Stimulated activated CD8-positive, alpha-beta memory T cell treated with anti-CD3 and anti-CD28 coated beads, Interleukin-12 subunit alpha, Interleukin-12 subunit beta, amount 100 ng/mL, for 4 hours (primary cell): ENCODE results near the gene SLC26A8.
"Not testable (repeated sequence)": the region's sequence is repeated elsewhere in the genome, so short reads cannot be mapped to it uniquely, and the experiment has no call there.

Source experiments
- DNase-seq: peaks from one replicate; pipeline ENCODE4 v3.0.0-alpha.2; 2020; ENCODE audit warnings: low read depth

Gene SLC26A8

DNA sequence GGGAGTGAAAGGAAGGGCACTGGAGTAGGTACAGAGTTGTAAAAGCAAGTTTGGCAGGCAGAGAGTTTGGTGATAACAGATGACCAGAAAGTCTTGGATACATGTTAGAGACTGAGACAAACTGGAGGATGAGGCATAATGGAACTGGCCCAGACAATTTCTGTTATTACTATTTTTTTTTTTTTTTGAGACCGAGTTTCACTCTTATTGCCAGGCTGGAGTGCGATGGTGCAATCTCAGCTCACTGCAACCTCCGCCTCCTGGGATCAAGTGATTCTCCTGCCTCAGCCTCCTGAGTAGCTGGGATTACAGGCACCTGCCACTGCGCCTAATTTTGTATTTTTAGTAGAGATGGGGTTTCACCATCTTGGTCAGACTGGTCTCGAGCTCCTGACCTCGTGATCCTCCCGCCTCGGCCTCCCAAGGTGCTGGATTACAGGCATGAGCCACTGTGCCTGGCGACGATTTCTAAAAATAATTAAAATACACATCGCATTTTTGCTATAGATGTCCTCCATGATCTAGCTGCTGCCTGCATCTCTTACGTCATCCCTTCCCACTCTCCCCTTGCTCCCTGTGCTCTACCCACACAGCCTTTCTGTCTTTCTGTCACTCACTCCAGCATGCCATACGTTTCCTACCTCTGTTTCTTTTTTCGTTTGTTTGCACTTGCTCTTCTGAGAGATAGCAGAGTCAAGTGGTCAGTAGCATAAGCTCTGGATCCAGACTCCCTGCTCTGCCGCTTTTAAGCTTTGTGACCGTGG lies 26.7 kb upstream of the SLC26A8 start:
- DNase-seq: no peak

DNA sequence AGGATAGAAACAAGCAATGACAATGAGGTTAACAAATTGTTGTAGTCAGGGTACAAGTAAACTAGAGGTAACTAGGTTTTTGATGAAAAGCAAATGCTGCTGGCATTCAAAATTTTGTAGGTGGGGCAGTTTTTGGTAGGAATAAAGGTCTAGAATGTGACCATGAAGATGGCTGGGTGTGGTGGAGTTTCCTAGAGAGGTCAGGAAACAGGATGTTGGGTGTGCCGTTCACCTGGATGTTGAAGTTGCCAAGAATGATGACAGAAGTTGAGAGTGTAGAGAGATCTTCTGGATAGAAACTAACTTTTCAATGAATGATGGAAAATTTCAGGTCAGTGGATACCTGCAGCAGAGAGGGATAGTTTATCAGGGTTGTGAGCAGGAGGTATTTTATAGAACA lies 25.9 kb upstream of the SLC26A8 start:
- DNase-seq: no peak

DNA sequence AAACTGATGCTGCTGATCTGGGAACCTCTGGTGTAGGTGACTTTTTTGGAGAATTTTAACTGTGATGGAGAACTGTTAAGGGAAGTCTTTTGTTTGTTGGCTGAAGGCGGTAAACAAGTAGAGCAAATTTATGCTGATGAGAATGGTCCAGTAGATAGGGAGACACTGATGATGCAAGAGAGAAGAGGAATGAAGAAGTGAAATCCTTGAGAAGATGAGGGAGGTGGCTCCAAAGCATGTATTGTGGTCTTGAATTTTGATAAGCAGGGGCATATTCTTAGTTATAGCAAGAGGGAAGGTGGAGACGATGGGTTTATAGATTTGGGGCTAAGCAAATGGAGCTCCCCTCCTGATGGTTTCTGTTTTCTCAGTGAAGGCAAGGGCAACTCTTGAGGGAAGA lies 25.1 kb upstream of the SLC26A8 start:
- DNase-seq: no peak

DNA sequence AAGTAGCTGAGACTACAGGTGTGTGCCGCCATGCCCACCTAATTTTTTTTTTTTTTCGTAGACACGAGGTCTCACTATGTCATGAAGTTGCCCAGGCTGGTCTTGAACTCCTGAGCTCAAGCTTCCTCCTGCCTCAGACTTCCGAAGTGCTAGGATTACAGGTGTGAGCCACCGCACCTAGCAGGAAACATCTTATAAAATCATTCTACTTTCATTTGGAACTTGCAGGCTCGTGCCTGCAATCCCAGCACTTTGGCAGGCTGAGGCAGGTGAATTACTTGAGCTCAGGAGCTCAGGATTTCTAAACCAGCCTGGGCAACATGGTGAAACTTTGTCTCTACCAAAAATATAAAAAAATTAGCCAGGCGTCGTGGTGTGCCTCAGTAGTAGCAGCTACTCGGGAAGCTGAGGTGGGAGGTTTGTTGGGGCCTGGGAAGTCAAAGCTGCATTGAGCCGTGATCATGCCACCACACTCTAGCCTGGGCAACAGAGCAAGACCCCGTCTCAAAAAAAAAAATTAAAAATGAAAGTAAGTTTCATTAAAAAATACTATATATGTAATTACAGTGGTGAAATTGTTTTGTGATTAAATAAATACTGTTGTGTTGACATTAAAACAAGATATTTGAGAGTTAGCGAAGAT lies 18.3 kb upstream of the SLC26A8 start:
- no peak for DNase-seq

DNA sequence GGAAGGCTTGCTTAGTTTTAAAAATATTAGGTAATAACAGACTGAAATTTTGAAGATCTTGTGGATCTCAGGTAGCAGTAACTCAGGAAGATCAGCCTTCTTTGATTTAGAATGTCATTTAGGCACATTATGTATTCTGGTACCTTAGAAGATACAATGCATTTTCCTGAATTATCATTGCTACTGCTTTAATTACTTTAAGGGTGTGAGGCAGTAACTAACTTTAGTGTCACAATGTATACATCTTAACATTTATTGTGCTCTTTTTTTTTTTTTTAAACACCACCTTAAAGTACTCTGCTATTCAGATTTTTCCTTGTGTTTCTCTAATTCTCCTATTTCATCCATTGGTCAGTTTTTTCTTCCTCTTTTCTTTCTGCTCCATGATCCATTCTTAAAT lies 16.5 kb upstream of the SLC26A8 start:
- DNase-seq: no peak

DNA sequence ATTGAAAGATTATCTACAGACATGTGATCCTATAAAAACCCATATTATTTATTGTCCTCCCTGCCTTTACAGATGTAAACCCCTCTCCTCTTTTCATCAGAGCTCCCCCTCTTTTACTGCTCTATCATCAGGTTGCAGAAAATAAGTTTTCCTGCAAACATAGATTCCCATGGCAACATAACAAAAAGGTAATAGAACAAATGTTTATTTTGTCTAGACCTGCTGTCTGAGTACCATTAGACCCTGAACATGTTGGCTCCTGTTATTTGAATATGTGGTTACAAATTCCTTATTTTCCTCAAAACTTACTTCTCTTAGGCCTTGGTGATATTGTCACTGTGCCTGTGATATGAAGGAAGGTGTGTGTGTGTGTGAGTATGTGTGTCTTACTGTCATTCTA lies 14.7 kb upstream of the SLC26A8 start:
- DNase-seq: no peak

DNA sequence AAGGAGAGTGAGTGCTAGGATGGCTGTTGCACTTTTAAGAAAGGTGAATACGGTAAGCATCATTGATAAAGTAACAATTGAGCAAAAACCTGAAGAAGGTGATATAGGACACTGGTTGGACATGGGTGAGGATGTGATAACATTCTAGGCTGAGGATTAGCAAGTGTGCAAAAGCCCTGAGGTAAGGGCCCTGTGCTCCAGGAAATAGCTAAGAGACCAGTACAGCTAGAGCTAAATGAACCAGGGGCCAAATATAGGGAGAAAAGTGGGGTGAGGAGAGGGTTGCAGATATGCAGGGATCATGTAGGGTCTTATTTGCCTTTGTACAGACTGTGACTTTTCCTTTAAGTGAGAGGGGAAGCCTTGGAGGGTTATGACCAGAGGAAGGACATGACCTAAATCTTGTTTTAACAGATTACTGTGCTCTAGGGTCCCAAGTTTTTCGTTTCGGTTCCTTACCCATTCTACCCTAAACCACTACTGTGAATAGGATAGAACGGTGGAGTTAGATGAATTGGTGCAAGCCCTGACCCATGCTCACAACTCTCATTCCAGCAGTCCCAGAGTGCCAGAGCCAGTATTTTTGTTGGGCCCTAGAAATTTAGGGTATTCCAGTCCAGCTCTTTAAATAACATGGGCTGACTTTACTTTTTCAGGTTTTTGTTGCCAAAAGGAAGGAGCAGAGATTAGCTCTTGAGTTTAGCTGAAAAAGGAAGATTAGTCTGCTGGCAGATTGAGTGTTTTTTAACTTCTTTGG lies 13.9 kb upstream of the SLC26A8 start:
- no peak for DNase-seq

DNA sequence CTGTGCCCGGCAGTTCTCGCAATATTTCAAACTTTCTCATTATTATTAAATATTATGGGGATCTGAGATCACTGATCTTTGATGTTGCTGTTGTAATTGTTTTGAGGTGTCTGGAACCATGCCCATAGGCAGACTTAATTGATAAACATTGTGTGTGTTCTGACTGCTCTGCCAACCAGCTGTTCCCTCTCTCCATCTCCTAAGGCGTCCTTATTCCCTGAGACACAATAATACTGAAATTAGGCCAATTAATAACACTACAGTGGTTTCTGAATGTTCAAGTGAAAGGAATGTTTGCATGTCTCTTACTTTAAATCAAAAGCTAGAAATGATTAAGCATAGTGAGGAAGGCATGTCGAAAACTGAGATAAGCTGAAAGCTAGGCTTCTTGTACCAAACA lies 10.8 kb upstream of the SLC26A8 start:
- DNase-seq: no peak

DNA sequence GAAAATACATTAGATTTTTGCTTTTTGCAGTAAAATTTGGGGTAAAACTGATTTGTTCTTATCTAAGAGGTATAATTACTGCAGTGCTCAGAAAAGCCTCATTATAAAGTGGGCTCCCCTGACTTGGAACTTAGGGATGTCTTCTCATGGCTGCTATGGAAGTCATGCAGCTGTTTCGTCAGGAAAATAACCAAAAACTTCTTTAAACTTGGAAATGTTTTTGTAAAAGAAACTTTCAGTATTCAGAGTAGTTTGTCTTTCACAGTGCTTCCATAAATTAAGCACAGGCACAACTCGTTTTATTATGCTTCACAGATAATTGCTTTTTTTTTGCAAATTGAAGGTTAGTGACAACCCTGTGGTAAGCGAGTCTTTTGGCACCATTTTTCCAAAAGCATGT lies 10.0 kb upstream of the SLC26A8 start:
- DNase-seq: no peak

DNA sequence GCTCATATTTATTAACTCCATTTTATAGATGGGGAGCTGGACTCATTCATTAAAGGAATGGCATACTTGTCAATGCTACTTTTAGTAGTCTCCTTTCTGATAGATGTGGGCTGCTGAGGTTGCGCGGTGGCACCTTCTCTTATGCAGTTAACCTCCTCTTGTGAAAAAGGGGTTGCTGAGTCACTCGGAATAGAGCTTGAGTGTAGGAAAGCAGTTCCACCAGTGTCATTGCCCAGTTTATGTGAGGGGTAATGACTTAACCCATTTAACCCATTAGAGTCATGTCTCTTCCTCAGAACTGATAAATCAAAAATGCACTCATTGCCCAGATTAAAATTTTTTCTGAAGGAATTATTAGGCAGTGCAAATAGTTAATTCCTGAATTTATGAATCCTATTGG lies 9.5 kb upstream of the SLC26A8 start:
- DNase-seq: peak; percentile 10

DNA sequence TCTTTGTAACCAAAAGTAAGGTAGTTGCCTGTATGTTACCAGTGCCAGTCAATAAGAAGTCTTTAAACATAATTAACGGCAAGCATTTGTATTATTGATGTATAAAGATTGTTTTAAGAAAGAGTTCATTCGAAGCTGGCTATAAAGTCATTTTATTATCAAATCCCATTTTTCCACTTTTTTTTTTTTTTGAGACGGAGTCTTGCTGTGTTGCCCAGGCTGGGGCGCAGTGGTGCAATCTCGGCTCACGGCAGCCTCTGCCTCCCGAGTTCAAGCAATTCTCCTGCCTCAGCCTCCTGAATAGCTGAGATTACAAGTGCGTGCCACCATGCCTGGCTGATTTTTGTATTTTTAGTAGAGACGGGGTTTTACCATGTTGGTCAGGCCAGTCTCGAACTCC lies 8.7 kb upstream of the SLC26A8 start:
- not testable (repeated sequence) for DNase-seq

DNA sequence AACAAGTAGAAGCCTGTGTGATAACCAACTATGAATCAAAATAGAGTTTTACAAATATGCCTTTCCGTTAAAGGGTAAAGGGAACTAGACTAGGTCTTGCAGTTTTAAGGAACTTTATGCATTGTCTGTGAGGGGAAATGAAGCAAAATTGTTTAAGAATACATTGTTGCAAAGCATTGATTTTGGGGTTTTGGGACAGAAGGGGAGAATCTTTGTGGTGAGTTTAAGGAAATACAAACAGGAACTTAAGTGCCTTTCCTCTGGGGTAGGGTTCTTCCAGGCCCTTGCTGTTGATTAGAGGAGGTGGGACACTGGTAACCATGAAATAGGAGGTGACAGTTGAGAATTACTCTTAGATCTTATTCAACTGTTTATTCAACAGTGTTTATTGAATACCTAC lies 7.8 kb upstream of the SLC26A8 start:
- DNase-seq: no peak

DNA sequence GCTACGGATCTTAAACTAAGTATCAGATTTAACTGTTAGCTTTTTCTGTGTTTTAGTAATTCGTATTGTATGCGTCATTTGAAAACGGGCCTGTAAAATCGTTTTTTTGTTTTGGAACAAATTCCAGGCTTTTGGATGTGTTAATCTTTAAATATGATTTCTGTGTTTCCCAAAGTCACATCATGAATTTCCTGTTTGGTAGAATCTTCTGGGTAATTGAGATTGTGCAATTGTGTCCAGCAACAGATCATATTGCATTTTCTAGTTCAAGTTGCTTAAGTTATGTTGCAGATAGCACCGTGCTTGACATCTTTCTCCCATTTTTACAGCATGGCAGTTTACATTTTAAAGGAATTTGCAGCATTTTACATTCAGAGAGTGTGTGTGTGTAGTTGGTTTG lies 5.0 kb upstream of the SLC26A8 start:
- DNase-seq: no peak

DNA sequence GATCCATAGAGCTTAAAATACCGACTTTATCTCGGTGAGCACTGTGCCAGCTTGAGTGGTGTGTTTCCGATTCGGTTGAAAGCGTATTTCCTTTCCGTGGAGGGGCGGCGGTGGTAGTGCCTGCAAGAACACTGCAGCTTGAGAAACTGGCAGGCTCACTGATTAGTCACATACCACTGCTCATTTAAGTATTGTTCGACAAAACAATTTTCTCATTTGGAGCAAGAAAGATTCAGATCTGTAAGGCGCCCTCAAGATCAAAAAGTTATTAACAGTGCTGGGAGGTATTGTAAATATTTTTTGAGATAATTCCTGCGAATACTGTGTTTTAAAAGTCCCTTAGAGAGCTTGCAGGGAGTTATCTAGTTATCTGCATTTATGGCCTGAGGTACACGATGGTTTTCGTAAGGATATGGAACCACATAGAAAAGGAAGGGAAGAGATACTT lies 4.5 kb upstream of the SLC26A8 start:
- DNase-seq: peak; percentile 43

DNA sequence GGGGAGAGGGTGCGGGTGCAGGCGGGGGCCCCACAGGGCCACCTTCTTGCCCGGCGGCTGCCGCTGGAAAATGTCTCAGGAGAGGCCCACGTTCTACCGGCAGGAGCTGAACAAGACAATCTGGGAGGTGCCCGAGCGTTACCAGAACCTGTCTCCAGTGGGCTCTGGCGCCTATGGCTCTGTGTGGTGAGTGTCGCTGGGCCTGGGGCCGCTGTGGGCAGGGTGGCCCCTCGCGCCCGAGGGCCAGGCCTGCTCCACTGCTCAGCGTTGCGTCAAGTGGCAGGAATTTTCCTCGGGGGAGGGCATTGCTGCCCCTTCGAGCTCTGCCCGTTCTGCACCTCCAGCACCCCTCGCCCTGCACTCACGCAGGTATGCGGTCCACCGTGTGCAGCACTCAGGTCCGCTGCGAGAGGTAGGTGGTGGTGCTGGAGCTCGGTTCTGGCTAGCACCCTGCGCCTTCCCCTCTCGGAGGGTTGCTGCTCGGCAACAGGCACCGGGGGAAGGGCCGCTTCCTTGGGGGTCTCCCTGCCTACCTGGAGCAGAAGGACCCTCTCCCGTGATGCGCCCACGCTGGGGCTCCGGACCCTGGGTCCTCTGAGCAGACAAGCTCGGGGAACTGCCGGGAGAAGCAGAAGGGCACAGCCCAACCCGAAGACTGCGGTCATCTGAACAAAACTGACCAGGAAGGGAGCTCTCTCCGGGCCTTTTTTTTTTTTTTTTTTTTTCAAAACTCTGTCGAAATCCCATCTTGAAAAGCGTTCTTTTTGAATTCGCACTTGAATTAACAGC lies 3.8 kb upstream of the SLC26A8 start:
- peak; percentile 22 for DNase-seq

DNA sequence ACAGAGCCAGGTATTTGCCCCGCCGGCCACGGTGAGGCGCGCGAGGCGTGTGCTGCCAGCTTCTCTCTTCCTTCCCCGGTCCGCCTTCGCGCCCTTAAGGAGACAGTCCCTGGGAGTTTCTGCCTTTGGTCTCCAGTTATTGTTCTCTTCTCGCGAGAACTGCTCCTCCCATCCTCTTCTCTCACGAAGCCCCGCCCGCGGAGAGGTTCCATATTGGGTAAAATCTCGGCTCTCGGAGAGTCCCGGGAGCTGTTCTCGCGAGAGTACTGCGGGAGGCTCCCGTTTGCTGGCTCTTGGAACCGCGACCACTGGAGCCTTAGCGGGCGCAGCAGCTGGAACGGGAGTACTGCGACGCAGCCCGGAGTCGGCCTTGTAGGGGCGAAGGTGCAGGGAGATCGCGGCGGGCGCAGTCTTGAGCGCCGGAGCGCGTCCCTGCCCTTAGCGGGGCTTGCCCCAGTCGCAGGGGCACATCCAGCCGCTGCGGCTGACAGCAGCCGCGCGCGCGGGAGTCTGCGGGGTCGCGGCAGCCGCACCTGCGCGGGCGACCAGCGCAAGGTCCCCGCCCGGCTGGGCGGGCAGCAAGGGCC lies 3.2 kb upstream of the SLC26A8 start, which contains the start of gene MAPK14:
Gene MAPK14 (plus strand): TSS at position 308 of the 587 bp plus-strand sequence. CDS start 350 bp downstream, outside the sequence.
- peak; percentile 92 for DNase-seq

DNA sequence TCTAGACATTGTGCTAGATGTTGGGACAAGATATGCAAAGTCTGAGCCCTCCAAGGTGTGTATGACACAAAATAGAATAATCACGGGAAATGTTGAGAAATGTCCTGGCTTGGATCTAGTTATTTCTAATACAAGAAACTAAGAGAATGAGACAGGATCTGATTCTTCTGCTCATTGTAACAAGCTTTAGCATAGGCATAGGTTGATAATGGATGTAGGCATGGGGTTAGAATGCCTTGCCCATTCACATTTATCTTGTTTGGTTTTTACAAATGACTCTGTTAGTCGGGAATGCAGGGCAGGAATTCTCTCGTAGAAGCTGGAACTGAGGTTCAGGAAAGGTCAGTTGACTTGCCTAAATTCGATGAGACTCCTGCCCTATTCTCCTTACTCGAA lies 1.5 kb upstream of the SLC26A8 start:
- no peak for DNase-seq

DNA sequence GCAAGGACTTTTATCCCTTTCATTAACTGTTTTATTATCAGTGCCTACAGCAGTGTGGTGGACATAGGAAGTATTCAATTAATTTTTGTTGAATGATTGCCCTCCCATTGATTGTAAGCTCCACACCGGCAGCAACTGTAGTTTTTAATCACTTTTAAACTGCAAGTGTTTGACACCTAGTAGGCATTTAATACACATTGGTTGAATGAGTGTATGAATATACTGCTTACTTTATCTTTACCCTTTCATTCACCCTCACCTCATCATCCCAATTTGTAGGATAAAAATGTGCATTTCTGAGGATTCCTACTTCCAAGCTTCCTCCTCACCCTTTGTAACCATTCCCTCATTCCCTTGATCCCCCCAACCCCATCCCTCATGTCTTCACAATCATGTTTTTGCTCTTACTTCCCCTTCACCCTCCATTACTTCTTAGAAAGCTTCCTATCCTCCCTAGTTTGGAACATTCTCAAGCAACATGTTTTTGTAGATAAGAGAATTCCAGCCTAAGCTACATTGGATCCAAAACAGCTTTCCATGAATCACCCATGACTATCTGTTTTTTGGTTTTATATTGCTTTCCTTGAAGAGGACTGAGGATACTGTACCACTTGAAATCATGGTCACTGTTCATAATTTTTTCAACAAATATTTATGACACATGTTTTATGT lies 955 bp upstream of the SLC26A8 start:
- DNase-seq: no peak

DNA sequence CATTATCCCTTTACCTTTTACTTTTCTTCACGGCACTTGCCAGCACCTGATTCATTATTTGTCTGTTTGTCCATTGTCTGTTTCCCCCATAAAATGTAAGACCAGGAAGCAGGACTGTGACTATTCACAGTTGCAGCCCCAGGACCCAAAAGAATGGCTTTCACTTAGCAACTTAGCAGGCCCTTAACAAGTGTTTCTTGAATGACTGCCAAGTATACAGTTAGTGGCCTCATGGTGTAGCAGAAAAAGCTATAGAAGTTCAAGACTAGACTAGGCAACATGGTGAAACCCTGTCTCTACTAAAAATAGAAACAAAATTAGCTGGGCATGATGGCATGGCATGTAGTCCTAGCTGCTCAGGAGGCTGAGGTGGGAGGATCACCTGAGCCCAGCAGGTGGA lies 4.3 kb downstream of the SLC26A8 start:
- DNase-seq: no peak

DNA sequence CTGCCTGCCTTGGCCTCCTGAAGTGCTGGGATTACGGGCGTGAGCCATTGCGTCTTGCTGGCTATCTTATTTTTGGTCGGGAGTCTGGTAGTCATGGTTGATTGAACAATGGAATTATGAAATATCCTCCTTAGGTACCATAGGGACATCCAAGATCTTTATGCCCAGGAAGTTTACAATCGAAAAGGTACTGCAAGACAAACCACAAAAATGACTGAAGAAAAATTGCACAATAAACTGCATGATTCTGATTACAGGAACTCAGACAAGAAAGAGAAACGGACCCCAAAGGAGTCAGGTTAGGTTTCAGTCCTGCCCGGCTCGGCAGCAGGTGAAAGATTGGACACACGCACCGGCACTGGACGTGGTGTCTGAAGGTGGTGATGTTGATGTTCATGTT lies 5.3 kb downstream of the SLC26A8 start:
- no peak for DNase-seq

DNA sequence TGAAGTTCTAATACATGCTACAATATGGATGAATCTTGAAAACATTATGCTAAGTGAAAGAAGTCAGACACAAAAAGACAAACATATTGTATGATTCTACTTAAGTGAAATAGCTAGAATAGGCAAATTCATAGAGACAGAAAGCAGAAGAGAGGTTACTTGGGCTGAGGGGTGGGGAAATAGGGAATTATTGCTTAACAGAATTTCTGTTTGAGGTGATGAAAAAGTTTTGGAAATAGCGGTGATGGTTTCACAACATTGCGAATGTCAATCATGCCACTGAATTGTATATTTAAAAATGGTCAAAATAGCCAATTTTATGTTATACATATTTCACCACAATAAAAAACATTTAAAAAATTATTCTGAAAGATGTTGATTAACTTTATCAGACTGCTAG lies 6.1 kb downstream of the SLC26A8 start:
- DNase-seq: no peak
